Skeletal muscle cell (primary cell): Measurements from ENCODE around the gene SPATA22.
"Not testable (repeated sequence)": the region's sequence is repeated elsewhere in the genome, so short reads cannot be mapped to it uniquely, and the experiment has no call there.

Source experiments
- DNase-seq: peaks from one replicate; pipeline ENCODE4 v3.0.0-alpha.2; 2010; ENCODE audit warnings: low read depth
- H3K4me3 ChIP-seq: 2 replicates; pipeline ENCODE4 v1.5.1; 2011; ENCODE audit warnings: low read depth, mild to moderate bottlenecking, control low read depth, low read length, moderate library complexity

Gene SPATA22

GRCh38 chr17:3397801-3398200 is 73.8 kb downstream of the SPATA22 start:
- H3K4me3 ChIP-seq, DNase-seq: not testable (repeated sequence)
